Activated T-cell treated with anti-CD3 and anti-CD28 coated beads for 48 hours (primary cell): ENCODE measurements around the gene MELTF.

Experiments used
- DNase-seq: peaks from one replicate; pipeline ENCODE4 v3.0.0-alpha.2; 2020; ENCODE audit warnings: low read depth

Gene MELTF

DNA sequence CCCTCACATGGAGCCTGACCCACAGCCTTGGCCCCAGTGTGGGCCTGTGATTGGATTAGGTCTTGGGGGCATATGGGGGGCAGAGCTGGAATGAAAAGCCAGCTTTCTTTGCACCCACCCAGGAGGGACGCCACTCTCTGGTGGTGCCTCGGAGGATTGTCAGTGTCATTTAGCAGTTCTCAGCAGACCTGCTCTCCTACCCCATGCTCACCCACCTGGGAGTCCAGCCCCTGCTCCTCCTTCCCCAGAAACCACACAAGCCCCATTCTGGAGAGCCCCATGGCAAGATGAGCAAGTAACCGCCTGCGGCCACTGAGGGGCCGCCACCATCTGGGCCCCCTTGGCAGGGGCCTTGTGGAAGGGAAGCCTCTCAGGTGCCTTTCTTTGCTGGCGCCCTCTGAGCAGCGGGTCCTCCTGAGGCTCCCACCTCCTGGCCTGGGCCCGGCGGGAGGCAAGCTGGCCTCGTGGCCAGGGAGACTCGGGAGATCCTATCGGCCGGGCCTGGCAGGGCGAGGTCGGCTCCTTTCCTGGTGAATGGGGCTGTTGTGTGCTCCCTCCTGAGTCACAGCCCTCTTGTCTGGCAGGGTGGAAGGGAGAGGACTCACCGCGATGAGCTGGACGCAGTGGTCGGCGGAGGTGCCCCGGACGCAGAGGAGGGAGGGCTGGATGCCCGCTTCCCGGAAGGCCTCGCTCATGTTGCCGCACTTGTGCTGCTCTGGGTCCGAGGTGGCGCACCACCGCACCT is 2.3 kb downstream of the MELTF start:
- no peak for DNase-seq

DNA sequence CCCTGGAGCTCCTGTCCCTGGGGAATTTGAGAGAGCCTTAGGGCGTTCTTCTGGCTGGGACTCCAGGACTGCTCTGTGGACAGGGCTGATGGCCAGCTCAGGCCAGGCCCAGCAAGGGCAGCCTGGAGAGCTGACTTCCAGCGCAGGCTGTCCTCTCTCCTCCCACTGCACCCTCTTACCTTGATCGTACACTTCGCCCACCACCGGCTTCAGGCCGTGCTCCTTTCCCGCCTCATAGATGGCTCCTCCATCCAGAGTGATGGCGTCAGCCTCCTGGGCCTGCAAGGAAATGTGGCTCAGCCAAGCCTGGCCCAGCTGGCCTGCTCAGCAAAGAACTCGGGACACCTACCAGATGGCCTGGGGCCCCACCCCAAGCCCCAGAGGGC is 3.1 kb downstream of the MELTF start:
- no peak for DNase-seq

DNA sequence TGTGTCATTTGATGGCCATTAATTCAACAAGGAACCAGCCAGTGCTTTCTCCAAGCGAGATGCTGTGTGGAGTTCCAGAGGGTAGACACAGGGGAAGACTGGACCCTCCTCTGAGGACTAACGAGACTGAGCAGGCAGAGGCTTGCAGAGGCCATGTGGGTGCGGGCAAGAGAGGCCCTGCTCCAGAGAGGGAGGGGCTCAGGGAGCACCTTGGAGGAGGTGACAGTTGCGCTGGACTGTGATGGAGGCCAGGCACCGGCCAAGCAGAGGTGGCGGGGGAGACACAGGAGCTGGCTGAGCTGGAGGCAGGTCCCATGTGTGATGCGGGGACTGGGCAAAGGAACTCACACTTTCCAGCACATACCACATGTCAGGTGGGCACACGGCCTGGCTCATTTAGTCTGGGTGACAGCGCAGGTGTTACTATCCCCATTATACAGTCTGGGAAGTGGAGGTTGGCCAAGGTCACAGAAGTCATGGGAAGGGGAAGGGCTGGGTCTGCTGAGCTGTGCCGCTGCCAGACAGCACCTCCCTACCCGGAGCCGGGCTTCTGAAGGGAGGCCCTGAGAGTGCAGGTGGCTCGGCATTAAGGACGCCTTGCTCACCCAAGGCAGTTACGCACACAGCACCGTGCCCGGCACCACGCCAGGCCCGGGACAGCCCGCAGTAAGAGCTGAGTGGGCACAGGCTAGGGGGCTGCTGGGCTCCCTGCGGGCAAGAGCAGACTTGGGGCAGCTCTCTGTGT is 3.7 kb downstream of the MELTF start:
- no peak for DNase-seq

DNA sequence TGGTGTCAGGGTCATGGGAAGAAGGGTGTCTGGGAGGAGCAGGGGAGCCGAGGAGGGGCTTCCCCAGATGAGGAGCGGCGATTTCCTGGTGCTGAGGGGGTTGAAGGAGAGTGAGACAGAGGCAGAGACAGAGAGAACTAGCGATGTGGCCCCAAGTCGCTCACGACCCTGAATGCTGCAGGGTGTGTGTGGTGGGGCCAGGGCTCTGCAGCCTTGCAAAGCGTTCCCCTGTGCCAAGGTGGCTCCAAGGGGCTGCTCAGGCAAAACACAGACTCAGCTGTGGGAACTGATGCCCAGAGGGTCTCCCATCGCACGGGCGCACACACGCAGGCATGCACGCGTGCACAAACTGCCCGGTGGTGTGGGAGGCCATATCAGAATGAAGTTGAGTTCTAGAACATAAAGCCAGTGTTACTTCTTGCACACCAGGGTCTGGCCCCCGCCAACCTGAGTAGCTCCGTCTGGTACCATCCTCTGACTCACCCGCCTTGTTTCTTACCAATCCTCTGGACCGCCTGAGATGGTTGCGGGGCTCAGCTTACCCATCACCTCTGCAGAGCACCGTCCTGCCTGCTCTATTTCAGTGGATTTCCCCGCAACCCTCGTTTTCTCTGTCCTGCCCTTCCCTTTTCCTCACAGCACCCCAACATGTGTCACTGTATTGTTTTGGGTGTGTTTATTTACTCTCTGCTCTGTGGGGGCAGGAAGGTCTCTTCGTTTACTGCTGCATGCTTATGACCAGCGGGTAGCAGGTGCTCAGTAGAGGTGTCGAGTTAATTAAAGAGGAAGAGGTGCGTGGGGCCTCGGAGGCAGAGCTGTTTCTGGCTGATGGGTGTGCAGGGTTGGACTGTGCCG is 4.5 kb downstream of the MELTF start:
- DNase-seq = no peak

DNA sequence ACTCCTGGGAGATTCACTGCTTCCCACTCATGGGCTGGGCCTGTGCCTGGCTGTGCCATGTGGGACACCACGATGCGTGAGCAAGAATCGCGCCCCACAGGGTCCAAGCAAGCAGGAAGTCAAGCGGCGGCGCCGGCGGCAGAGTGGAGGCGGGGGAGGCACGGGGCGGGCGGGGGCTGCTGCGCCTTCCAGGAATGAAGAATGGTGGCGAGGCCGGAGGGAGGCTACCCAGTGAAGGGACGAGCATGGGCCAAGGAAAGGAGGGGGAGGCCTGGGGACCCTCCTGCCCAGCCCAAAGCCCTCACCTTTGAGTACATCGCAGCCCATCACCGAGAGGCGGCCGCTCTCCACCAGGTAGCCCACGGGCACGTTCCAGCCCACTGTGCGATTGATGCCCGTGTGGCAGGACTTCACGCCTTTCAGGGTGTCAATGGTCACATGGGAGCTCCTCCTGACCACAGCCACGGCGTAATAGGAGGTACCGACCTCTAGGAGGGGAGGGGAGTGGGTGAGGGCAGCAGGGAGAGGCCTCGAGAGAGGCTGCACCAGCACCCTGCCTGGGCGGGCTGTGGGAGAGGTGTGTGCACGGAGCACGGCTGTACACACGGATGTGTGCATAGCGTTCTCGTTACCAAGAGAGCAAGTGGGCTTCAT is 5.5 kb downstream of the MELTF start:
- no peak for DNase-seq

DNA sequence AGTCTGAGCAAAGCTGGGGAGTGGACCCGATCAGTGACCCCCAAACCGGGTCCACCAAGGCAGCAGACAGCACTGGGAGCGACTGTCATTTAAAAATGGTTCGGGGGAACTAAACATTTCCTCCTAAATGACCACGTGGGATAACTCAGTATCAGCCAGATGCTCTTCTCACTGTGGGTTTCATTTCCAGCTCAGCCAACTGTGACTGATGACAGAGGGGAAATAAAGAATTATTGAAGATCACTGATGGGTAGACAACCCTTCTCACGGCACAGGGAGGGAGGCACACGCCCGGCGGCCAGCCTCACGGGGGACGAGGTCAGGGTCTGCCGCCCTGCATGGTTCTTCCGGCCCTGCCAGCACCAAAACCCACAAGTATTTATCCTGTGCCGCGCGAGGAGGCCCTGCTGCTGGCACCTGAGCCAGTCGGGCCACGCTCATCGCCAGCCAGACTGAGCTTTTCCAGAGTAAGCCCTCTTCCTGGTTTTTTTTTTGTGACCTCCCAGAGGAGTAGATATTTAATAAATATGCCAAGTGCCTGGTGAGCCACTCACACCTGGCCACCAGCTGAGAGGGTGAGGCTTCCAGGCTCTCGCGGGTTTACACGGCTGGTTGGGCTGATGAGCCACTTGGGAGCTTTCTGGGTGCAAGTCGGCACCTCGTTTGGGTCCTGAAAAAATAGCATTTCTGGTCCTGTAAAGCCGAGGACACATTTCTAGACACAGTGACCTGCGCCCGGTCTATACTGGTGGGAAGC is 6.2 kb downstream of the MELTF start:
- DNase-seq = no peak

DNA sequence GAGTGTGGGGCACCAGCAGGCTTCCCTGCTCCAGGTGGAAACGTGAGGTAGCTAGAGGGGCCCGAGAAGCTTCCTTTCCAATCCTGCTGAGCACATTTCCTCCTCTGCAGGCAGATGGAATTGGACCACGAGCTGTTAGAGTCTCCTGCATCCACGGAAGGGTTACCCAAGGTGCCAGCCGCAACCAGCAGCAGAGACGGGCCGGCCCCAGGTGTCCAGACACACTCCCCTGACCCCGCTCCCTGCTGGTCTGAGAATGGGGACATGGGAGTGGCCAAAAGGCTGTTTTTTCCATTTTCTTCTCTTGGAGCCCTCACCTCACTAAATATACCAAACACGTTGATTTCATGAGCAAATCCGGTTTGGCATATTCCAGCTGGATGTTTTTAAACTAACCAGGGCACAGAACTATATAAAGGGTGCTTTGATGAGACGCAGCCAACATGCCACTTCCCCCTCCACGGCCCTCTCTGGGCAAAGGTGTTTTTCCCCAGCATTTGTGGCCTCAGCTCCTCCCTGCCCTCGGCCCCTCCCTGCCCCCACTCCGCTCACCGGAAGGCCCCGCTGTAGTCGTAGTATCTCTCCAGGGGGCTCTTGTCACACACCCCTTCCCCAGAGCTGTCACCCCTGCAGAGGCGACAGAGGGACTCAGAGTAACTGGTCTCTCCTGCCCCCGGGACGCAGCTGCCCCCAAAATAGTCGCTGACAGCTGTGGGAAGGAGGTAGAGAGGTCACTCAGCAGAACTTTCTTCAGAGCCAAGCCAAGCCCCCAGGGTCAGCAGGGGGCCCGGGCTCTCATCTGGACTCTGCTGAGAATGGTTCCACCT is 7.0 kb downstream of the MELTF start:
- DNase-seq = no peak

DNA sequence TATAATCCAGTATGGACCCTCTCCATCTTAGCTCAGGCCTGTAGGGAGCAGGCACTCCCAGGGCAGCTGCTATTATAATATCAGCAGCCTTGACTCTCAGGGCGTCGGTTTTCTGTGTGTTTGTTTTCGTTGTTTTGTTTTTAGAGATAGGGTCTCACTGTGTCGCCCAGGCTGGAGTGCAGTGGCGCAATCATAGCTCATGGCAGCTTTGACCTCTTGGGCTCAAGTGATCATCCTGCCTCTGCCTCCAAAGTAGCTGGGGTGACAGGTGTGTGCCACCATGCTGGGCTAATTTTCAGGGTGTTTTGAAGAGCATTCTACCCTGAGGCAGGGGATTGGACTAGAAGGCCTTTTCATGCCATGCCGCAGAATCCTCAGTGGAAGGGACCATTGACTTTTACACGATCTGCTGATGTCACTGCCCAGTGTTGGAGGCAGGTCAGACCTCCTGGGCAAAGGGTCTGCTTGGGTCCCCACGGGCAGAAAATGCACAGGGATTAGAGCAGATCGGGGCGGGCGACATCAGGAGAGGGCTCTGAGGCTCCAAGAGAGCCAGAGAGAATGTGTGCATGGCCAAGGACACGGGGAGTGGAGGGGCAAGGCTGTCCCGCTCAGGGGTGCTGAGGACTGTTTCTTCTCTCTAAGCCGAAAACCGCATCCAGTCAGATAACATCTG is 7.8 kb downstream of the MELTF start:
- no peak for DNase-seq

DNA sequence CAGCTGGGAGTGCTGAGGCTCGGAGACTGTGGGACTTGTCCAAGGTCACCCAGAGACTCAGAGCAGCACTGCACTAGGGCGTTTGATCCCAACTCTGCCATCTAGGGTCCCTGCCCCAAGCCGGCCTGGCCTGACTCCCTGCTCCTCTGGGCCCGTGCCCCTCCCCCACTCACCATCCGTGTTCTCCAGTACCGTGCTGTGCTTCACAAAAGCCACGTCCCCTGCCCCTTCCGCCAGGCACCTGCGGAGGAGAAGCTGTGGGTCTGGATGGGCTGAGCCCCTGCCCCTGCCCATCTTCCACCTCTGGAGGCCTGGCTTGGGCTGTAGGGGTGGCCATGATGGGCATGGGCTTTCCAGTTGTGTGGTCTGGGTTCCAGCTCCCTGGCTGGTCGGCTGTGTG is 8.4 kb downstream of the MELTF start:
- DNase-seq = no peak

DNA sequence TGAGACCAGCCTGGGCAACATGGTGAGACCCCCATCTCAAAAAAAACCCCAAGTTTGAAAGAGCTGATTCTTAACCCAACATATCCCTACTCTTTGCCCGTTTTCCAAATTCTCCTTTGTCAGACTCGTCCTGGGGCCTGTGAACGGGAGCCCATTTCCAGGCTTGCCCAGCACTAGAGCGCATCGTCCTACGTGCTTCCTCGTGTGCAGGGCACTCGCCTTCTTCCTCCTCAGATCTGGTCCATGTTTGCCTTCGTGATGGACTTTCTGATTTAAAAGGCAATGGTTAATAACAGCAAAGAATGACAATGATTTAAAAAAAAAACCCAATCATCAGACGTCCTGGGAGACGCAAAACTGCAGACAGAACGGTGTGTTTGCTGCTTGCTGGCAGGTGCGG is 10.1 kb downstream of the MELTF start:
- DNase-seq = no peak

DNA sequence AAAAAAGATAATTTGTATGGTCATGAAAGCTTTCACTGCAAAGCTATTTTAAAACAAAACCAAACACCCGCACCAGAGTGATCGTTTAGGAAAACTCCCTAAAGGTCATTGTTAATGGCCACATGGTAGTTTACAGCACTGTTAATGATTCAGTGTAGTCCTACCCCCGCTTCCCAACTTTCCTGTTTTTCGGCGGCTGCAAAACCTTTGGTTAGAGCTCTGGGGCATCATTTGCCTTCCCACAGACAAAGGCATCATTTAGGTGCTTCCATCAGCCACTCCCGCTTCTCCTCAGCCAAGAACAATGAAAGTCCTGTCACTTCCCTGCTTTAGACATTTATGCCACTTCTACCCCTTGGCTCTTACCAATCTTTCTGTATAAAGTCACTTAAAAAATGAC is 10.6 kb downstream of the MELTF start:
- DNase-seq = no peak

DNA sequence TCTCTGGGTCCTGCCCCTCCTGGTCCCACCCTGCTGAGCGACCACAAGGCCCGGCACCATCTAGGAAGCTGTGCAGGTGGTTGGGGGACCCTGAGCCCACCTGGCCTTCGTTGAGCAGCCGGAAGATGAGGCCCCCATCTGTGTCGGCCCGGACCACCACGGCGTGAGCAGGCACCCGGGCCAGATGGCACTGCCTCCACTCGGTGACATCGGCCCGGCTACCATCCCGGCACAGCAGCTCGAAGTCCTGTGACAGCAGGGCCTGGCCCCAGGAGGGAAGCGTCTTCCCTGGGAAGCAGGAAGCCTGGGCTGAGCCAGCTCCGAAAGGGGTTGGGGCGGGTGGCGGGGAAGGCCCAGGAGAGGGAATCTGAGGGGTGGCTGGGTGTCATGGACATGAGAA is 12.6 kb downstream of the MELTF start:
- no peak for DNase-seq

DNA sequence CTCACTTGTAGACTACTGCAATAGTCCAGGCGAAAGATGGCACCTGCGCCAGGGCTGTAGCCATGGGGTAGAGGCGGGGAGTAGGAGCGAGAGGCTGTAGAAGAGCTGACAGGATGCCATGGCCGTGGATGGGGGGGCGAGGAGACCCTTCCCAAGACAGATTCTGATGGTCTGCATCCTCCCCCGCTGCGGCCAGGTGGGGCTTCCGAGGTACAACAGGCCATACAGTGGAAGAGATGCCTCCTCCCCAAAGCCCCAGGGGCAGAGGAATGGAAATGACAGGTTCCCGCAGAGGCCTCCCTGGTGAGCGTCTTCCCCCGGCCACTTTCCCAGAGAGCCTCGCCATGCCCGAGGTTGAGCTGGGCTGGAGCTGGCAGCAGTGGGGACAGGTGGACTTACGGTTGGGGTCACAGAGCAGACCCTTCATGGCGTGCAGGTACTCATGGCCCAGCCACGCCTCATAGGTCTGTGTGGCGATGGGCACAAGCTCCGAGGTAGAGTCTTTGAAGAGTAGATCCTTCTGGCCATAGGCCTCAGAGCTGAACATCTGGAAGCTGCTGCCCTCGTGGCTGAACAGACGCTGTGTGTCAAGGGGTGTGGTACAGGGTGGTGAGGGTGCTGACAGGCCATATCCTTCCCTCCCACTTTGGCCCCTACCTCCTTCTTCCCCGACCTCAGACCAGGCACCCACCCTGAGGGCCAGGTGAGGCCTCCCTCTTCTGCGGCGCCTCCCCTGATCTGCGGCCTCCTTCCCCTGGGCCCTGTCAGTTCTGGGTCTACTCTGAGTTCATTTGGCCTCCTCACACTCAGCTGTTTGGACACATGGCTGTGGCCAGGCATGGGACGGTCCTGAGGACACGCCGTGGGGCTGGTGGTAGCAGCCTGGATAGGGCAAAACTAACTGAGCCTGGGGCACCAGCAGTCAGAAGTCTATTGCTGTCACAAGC is 13.6 kb downstream of the MELTF start:
- no peak for DNase-seq

DNA sequence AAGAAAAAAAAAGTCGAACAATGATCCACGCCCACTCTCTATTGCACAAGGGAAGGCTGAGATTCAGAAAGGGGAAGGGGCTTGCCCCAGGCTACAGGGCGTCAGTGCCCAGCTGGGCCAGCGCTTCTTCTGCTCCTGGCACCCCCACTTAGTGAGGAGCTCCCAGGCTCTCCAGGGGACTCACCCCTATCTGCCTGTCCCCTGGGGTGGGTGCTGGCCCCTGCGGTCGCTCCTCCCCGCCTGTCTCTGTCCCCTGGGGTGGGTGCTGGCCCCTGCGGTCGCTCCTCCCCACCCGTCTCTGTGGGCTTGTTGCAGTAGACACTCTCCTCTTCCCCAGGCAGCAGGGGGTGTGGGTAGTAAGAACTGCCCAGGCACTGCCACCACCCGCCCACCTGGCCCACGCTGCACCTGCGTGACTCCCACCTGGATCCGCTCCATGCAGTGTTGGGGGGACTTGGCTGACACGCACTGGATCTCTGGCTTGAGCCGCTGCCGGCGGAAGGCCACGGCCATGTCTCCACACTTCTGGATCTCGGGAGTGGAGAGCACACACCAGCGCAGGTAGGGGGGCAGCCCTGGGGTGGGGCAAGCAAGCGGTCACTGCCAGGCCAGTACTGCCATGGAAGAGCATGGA is 14.6 kb downstream of the MELTF start:
- DNase-seq = no peak

DNA sequence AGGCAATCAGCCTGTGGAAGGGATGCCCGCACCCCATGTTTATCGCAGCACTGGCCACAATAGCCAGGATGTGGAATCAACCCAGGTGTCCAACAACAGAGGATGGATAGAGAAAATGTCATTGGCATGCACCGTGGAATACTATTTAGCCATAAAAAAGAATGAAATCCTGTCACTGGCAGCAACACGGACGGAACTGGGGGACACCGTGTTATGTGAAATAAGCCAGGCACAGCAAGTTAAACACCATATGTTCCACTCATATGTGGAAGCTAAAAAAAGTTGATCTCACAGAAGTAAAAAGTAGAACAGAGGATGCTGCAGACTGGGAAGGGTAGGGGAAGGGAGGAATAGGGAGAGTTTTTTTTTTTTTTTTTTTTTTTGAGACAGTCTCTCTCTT is 15.6 kb downstream of the MELTF start:
- DNase-seq = no peak

DNA sequence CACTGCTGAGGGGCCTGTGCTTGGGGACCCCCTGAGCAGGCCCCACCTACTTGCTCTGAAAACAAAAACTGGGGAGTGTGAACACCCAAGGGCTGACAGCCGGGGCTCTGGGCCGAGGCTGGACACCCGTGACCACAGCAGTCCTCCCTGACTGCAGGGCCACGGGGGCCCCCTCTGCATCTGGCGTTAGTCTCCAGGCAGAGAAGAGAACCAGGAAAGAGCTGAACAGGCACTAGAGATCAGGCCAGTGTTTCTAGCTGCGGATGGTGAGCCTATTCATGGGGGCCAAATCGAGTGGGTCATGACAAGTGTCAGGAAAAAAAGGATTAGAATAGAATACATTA is 17.1 kb downstream of the MELTF start:
- no peak for DNase-seq

DNA sequence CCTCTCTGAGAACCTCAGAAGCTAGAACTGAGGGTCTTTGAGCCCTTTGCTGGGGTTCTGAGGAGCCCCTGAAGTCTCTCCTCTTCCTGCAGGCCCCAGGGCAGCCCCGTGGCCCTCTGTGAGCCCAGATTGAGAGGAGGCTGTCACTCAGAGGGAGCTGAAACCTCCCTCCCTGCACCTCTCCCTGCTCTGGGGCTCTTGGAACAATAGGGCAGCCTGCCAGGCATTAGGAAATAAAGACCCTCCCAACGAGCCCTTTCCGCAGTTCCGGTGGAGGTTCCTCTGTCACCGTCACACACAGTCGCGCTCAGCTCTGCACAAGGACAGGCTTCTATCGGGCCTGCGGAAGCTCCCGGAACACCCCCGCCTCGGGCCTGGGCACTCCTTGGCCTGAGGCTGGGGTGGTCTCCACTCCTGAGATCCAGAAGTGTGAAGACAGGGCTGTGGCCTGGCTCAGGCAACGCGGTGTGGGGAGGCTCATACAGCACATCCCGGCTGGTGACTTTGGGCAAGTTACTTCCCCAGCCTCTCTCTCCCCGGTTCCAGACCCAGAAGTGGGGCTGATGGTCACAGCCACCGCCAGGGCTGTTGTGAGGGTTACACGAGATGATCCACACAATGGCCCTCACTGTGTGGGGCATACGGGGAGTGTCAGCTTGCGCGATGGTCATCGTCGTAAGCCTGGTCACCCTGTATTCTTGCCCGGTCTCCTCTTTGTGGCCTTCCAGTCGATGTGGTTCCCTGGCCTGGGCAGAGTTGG is 17.7 kb downstream of the MELTF start:
- DNase-seq = no peak
